Ramos (cell line): Measurements from ENCODE around the gene SYNGR2.
"Not testable (repeated sequence)": the region's sequence is repeated elsewhere in the genome, so short reads cannot be mapped to it uniquely, and the experiment has no call there.

Experiments used
- in situ Hi-C: fragments of 300-500 bp; cut with MboI; formaldehyde crosslinking; loops from one replicate; pipeline ENCODE4 v1.14.3; 2022; ENCODE audit warnings: low sequenced_read_pairs; ENCODE audit not compliant: unreplicated experiment

SYNGR2 gene

GRCh38 chr17:78129351-78130089, 38.9 kb upstream of the SYNGR2 start:
- in situ Hi-C loops, result no loop called here

DNA sequence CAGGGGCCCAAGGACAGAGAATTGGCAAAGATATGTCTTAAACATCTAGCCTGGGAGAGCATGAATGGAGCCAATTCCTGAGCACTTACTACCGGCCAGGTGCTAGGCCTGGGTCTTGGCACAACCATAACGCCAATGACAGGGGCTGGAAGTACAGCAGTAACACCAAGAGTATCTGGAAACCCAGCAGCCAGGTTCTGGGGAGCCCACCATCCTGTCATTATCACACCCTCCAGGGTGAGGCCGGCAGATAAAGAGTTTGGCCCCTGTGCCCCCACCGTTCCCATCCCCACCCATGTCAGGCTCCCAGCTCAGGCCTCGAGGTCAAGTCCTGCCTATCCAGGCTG, 38.3 kb upstream of the SYNGR2 start:
- in situ Hi-C loops, result no loop called here

- in situ Hi-C loops, result no loop called here
These were observed 37.8 kb upstream of the SYNGR2 start, which contains the start of gene TMC8 for GRCh38 chr17:78130437-78131101. TMC8 (plus strand) TSS chr17:78130771; CDS start chr17:78131589, 818 bp downstream.

DNA sequence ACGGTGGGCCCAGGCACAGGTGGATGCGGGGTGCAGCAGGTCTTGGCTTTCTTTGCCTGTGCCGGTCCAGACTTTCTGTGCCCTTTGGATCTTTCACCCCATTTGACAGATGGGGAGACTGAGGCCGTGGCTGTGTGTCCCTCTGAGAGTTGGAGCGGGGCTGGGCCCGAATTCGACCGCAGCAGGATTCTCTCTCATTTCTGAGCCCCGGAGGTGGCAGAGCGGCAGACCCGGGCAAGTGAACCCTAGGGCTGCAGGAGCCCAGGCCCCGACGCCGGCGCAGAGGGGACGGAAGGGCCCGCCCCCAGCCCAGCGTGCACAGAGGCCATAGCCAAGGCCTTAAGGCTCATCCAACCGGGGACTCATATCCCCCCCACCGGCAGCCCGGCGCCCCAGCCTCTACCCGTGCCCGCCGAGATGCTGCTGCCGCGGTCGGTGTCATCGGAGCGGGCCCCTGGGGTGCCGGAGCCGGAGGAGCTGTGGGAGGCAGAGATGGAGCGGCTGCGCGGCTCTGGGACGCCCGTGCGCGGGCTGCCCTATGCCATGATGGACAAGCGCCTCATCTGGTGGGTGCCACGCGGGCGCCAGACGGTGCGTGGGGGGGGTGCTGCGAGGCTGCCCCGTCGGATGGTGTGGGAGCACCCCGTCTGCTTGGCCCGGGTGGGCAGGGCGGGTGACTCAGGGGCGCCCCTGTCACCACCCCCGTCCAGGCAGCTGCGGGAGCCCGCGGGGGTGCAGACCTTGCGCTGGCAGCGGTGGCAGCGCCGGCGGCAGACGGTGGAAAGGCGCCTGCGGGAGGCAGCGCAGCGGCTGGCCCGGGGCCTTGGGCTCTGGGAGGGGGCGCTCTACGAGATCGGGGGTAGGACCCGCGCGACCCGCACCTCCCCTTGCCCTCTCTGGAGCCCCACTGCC, 37.0 kb upstream of the SYNGR2 start:
- in situ Hi-C loops, result no loop called here

DNA sequence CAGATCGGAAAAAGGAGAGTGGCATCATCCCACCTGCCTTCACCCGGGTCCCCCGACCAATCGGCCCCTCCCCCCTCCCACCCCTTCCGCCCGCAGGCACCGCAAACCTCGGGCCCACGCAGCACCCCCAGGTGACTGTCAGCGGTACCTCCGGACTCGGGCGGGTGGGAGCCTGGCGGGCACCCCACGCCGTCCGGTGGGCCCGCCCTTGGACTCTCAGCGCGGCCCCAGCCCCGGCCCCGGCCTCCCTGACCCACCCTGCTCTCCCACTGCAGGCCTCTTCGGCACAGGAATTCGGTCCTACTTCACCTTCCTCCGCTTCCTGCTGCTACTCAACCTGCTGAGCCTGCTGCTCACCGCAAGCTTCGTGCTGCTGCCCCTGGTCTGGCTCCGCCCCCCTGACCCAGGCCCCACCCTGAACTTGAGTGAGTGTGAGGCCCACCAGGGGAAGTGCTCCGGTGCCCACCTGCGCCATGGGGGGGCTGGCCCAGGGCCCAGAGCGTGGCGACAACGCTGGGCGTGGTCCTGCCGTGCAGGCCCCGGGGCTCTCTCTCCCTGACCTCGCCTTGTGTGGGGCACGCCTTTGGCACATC, 36.2 kb upstream of the SYNGR2 start:
- in situ Hi-C loops, result no loop called here

GRCh38 chr17:78132767-78133178, 35.6 kb upstream of the SYNGR2 start:
- in situ Hi-C loops, result no loop called here

GRCh38 chr17:78133179-78133951, 35.0 kb upstream of the SYNGR2 start:
- in situ Hi-C loops, result no loop called here

DNA sequence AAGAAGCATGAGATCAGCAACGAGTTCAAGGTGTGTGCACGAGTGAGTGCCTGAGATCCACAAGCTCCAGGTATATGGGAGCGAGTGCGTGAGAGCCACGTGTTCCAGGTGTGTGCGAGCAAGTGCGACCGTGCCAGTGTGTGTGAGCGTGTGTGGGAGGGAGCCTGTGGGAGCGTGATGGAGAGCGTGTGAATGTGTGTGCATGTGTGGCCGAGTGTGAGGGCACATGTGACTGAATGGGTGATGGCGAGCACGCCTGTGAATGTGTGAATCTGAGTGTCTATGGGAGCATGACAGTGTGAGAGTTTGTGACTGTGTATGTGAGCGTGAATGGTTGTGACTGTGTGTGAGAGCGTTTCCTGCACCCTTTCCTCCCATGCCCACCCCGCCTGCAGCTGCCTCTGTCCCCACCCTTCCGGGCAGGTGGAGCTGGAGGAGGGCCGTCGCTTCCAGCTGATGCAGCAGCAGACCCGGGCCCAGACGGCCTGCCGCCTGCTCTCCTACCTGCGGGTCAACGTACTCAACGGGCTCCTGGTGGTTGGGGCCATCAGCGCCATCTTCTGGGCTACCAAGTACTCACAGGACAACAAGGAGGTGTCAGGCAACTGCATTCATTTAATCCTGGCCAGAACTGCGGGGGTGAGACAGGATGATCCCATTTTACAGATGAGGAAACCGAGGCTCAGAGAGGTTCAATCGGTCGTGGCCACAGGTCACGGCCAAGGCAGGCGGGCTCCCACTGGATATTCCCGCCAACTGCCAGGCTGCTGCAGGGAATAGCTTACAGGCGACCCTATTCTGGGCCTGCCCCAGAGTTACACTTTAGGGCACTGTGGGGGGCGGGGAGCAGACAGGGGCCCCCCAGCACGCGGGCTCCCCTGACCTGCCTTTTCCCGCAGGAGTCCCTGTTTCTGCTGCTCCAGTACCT, 34.1 kb upstream of the SYNGR2 start:
- in situ Hi-C loops, result no loop called here

DNA sequence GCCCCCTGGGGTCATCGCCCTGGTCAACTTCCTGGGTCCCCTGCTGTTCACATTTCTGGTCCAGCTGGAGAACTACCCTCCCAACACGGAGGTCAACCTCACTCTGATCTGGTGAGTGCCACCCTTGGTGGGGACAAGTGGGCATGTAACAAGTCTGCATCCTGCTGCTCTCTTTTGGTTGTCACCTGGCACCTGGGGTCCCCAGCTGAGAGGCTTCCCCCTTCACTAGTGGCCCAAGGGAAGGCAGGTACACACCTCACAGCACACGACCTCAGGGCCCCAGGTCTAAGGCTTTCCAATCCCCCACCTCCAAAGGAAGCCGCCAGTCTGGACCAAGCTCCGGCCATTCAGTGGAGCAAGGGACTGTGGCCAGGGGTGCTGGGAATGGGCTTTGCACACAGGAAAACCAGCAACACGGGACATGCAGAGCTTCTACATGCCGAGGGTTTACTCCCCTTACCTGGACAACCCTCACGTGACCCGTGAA, 33.4 kb upstream of the SYNGR2 start:
- in situ Hi-C loops, result no loop called here

DNA sequence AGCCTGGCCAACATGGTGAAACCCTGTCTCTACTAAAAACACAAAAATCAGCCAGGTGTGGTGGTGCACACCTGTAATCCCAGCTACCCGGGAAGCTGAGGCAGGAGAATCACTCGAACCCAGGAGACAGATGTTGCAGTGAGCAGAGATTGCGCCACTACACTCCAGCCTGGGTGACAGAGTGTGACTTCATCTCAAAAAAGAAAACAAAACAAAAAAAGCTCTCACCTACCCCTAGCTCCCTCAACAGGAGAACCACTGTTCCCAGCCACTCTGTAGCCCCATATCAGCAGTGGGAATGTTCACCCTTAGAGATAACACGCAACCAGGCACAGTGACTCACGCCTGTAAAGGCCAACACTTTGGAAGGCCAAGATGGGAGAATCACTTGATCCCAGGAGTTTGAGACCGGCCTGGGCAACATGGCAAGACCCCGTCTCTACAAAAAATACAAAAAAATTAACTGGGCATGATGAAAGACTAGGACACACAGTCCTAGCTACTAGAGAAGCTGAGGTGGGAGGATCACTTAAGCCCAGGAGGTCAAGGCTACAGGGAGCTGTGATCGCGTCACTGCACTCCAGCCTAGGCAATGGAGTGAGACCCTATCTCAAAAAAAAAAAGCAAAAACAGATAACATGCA, 32.4 kb upstream of the SYNGR2 start:
- in situ Hi-C loops, result no loop called here

DNA sequence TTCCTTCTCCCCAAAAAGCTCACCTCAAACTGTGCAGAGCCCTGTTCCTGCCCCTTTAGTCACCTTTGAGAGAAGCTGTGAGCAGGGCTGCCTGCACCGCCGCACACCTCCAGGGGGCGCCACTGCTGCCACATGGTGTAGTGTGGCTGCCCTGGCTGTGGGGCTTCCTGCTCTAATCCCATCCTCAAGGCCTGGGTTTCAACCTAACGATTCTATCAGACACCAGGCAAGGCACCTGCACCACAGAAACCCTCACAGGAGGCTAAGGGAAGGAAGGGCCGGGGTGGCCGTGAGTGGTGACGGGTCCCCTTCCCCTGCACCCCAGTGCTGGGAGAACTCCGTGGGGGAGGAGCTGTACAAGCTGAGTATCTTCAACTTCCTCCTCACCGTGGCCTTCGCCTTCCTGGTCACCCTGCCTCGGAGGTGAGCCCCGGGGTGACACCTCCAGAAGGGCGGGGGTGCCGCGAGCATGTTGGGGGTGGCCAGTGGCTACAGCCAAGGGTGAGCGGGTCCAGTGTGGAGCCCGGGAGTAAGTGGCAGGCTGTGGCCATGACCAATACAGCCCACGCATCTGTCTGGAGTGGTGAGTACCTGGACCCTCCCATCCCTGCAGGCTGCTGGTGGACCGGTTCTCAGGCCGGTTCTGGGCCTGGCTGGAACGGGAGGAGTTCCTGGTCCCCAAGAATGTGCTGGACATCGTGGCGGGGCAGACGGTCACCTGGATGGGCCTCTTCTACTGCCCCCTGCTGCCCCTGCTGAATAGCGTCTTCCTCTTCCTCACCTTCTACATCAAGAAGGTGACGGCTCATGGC, 30.8 kb upstream of the SYNGR2 start:
- in situ Hi-C loops, result no loop called here

- in situ Hi-C loops, result no loop called here
These were observed 29.9 kb upstream of the SYNGR2 start for GRCh38 chr17:78138204-78139060.

DNA sequence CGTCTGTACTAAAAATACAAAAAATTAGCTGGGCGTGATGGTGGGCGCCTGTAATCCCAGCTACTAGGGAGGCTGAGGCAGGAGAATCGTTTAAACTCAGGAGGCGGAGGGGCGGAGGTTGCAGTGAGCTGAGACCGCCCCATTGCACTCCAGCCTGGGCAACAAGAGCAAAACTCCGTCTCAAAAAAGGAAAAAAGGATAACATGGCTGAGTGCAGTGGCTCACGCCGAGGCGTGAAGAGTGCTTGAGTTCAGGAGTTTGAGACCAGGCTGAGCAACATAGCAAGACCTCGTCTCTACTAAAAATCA, 28.6 kb upstream of the SYNGR2 start:
- in situ Hi-C loops, result not testable (repeated sequence)

DNA sequence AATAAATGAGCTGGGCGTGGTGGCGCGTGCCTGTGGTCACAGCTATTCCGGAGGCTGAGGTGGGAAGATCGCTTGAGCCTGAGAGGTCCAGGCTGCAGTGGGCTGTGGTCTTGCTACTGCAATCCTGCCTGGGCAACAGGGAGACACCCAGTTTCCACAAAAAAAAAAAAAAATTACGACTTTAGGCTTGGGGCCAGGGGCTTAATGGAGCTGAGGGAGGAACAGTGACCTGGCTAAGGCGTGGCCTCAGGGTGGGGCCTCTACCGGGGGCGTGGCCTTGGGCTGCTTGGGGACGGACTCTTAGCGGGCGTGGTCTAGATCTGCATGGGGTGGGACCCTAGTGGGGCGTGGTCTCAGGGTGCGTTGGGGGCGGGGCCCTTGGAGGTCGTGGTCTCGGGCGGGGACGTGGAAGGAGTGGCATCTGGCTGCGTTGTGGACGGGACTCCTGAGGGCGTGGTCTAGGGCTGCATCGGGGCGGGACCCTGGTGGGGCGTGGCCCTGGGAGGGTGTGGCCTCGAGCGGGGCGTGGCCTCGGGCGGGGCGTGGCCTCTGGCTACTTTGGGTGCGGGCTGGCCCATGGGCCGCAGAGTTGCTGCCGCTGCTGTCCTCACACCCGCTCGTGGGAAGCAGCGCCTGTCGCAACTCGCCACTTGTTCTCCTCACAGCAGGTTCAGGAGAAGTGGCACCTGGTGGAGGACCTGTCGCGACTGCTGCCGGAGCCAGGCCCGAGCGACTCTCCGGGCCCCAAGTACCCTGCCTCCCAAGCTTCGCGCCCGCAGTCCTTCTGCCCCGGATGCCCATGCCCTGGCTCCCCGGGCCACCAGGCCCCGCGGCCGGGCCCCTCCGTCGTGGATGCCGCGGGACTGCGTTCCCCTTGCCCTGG, 28.0 kb upstream of the SYNGR2 start:
- in situ Hi-C loops, result no loop called here

GRCh38 chr17:78141437-78142118, 26.8 kb upstream of the SYNGR2 start:
- in situ Hi-C loops, result no loop called here
